Thyroid gland (tissue), 4 donors: ENCODE measurements around the gene PARD6A. TPM values are rescaled to one million over a fixed set of nuclear protein-coding genes. Genes with fewer than 3 reads are reported as not detected.

Source experiments
- DNase-seq, 2 donors: peaks; one replicate each; pipeline ENCODE4 v3.0.0-alpha.2; 2019
- H3K27ac ChIP-seq, 3 donors: fragments of 200-600 bp; sonication (generic); 1 replicate in 2 of 3; 2 replicates in 1 of 3; pipeline ENCODE4 v1.5.1; 2016 to 2019; ENCODE audit warnings: mild to moderate bottlenecking in 1 of 3, moderate library complexity in 1 of 3
- H3K27me3 ChIP-seq: fragments of 200-600 bp; sonication (generic); one replicate; pipeline ENCODE4 v1.5.1; 2019
- H3K36me3 ChIP-seq, 2 donors: fragments of 200-600 bp; sonication (generic); one replicate each; pipeline ENCODE4 v1.5.1; 2016 to 2019
- H3K4me1 ChIP-seq, 2 donors: fragments of 200-600 bp; sonication (generic); one replicate each; pipeline ENCODE4 v1.5.1; 2017 to 2019
- H3K4me3 ChIP-seq, 3 donors: fragments of 200-600 bp; sonication (generic); replicated peaks in 1 of 3; 1 replicate in 2 of 3; 2 replicates in 1 of 3; pipeline ENCODE4 v1.5.1; 2016; ENCODE audit warnings: mild to moderate bottlenecking in 1 of 3
- H3K9me3 ChIP-seq: fragments of 200-600 bp; sonication (generic); one replicate; pipeline ENCODE4 v1.5.1; 2017
- CTCF ChIP-seq, 6 experiments: fragments of 200-600 bp in 3 of 6; fragments of 450-650 bp in 3 of 6; sonication (generic) in 3 of 6; IDR thresholded peaks; one replicate each; pipeline ENCODE4 v1.5.1; 2016 to 2019; ENCODE audit warnings: antibody characterized with exemption in 6 of 6, mild to moderate bottlenecking in 2 of 6, inconsistent platforms in 1 of 6, moderate library complexity in 1 of 6
- POLR2A ChIP-seq, 2 donors: fragments of 450-650 bp; IDR thresholded peaks; one replicate each; pipeline ENCODE4 v1.6.1; 2017; ENCODE audit warnings: antibody characterized with exemption in 2 of 2, mild to moderate bottlenecking in 2 of 2, moderate library complexity in 1 of 2
- WGBS, 2 donors: methylation state at CpG; one replicate each; pipeline ENCODE4 v1.1.5; 2017; 5-methylcytosine and 5-hydroxymethylcytosine counted together
- intact Hi-C: fragments of 100-400 bp; cut with DNase I; formaldehyde crosslinking; loops from one replicate; pipeline ENCODE4 v1.15.1; 2023
- total RNA-seq, 4 donors: library from RNA; depleted of rRNA; stranded (reverse); fragments of >200 nt; gene quantifications; one replicate each; pipeline ENCODE4 v1.2.3, GENCODE V29; 2016

PARD6A gene
- total RNA-seq, 4 donors from 2014 or later, result 2.5 to 8.8 (median 5.0) TPM

GRCh38 chr16:67647111-67647651, 13.6 kb upstream of the PARD6A start:
- 74 to 87% methylated on average over 3 to 15 of the region's 15 CpGs for WGBS, 2 donors
- no peak overlapping the region for H3K27ac ChIP-seq
- no peaks in the 10 kb centered on the region for H3K36me3 ChIP-seq
- H3K4me3 ChIP-seq, result no peak overlapping the region
- no peaks in the 10 kb centered on the region for H3K9me3 ChIP-seq
- H3K4me1 ChIP-seq, result peaks cover 0 to 23% of the 10 kb centered on the region in 2 donors
- DNase-seq, result no peak
- peaks cover 17% of the 10 kb centered on the region for H3K27me3 ChIP-seq
- no peak for TF ChIP-seq POLR2A (IDR thresholded peaks at IDR 0.05)
- no peak for TF ChIP-seq CTCF (IDR thresholded peaks at IDR 0.05)
- intact Hi-C loops, result loop anchor here (5.0 kb wide), 1 partner anchor 100 kb away; no protein-coding TSS in a partner anchor

- H3K4me1 ChIP-seq, result peaks cover 0 to 21% of the 10 kb centered on the region in 2 donors
- H3K4me3 ChIP-seq, result no peak overlapping the region
- peaks cover 17% of the 10 kb centered on the region for H3K27me3 ChIP-seq
- H3K27ac ChIP-seq, result no peak overlapping the region
- intact Hi-C loops, result loop anchor here (5.0 kb wide), 1 partner anchor 100 kb away; no protein-coding TSS in a partner anchor
- H3K9me3 ChIP-seq, result no peaks in the 10 kb centered on the region
- WGBS, 2 donors, result 75 to 79% methylated on average over 7 of the region's 13 CpGs
- TF ChIP-seq CTCF (IDR thresholded peaks at IDR 0.05) (no peak), POLR2A (IDR thresholded peaks at IDR 0.05) (no peak)
- DNase-seq, result no peak
- H3K36me3 ChIP-seq, result no peaks in the 10 kb centered on the region
Observed at GRCh38 chr16:67647681-67648080, 13.1 kb upstream of the PARD6A start.

GRCh38 chr16:67648088-67648763, 12.5 kb upstream of the PARD6A start:
- intact Hi-C loops, result loop anchor here (5.0 kb wide), 1 partner anchor 101 kb away; no protein-coding TSS in a partner anchor
- 29 to 37% methylated on average over 15 to 24 of the region's 65 CpGs for WGBS, 2 donors
- peaks cover 18% of the 10 kb centered on the region for H3K27me3 ChIP-seq

GRCh38 chr16:67648764-67649407, 11.9 kb upstream of the PARD6A start:
- no peak for DNase-seq
- H3K27me3 ChIP-seq, result peaks cover 24% of the 10 kb centered on the region
- WGBS, 2 donors, result 41 to 49% methylated on average over 17 to 35 of the region's 35 CpGs
- H3K9me3 ChIP-seq, result no peaks in the 10 kb centered on the region
- H3K4me1 ChIP-seq, result peaks cover 7 to 28% of the 10 kb centered on the region in 2 donors
- H3K27ac ChIP-seq, result no peak overlapping the region
- intact Hi-C loops, result loop anchor here (5.0 kb wide), 1 partner anchor 102 kb away; no protein-coding TSS in a partner anchor
- no peak for TF ChIP-seq POLR2A (IDR thresholded peaks at IDR 0.05)
- no peak for TF ChIP-seq CTCF (IDR thresholded peaks at IDR 0.05)
- H3K36me3 ChIP-seq, result no peaks in the 10 kb centered on the region
- no peak overlapping the region for H3K4me3 ChIP-seq

More at GRCh38 chr16:67648088-67648763, 12.5 kb upstream of the PARD6A start:
- Histone ChIP-seq H3K27ac (no peak overlapping the region), H3K4me3 (no peak overlapping the region), H3K9me3 (no peaks in the 10 kb centered on the region), H3K36me3 (no peaks in the 10 kb centered on the region), H3K4me1 (peaks cover under 1 to 22% of the 10 kb centered on the region in 2 donors)
- no peak for DNase-seq
- TF ChIP-seq CTCF (IDR thresholded peaks at IDR 0.05) (no peak), POLR2A (IDR thresholded peaks at IDR 0.05) (no peak)
